Muscle of back (tissue), 11 donors: Measurements from ENCODE around the gene SND1. TPM values are rescaled to one million over a fixed set of nuclear protein-coding genes. Genes with fewer than 3 reads are reported as not detected.
A peak's percentile ranks its signal among the peaks of the same experiment; 100 is the strongest.

Source experiments
- DNase-seq, 3 donors: peaks; one replicate each; pipeline versions ENCODE4 v3.0.0 to v3.0.0-alpha.2; 2013
- polyA plus RNA-seq, 10 donors: library from polyadenylated mRNA; unstranded; fragments of 120-200 nt; gene quantifications; one replicate each; pipeline ENCODE4 v1.2.1, GENCODE V29; 2013; ENCODE audit not compliant: insufficient read length in 10 of 10

The SND1 gene
- polyA plus RNA-seq, 10 donors: 79.0 to 120 (median 98.4) TPM

DNA sequence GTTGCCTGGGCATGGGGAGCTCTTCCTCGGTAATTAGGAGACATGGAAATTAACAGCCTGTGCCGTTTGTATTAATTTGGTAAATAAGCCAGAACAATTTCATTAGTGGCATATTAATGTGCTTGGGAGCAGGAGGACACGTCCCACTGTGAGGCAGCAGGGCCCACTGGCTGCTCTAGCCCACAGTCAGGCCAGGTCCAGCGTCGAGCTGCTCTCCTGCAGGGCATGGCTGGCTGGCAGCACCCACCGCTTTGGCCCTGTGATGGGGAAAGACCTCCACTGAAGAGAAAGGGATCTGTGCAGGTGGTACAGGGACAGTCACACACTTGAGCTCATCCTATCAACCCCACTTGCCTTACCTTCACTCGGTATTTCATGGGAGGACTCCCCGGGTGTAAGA lies 416.8 kb downstream of the SND1 start:
- no peak for DNase-seq

DNA sequence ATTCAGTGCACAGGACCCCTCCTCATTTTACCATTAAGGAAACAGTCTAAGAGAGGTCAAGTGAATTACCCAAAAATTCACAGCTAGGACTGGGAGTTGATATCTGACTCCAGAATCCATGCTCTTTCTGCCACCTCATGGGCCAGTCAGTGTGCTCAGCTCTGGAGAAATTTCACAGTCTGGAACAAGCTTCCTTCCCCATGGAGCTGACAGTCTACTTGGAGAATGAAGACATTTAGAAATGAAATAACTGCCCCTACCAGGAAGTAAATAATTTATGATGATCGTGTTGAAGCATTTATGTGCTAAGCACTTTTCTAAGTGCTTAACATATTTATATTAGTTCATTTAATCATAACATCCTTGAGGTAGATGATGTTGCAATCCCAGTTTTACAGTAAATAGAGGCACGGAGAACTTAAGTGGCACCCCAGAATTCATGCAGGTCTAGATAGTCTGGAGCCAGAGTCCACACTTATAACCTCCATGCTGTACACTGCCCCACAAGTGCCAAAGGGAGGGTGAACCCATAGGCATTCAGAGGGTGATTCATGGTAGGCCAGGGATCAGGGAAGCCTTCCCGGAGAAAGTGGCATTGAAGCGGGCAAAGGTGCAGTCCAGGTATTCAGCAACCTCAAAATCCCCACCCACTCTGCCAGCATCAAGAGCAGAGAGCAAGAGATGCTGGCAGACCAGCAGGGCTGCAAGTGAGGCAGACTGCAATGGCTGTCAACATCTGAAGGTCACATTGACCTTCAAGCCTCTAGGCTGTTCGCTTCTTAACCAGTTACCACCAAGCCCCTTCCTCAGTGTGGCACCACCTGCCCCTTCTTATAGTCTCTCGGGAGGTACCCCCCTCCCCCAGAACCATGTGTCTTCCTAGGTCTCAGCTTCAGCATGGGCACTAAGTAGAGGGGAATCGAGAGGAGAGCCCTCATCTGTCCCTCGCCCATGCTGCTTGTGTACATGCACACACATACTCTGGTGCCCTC lies 417.7 kb downstream of the SND1 start:
- no peak for DNase-seq

GRCh38 chr7:128071376-128071775 lies 419.4 kb downstream of the SND1 start:
- no peak for DNase-seq

GRCh38 chr7:128071801-128072200 lies 419.8 kb downstream of the SND1 start:
- DNase-seq: no peak

GRCh38 chr7:128073671-128074310 lies 421.8 kb downstream of the SND1 start:
- no peak for DNase-seq

GRCh38 chr7:128074336-128074735 lies 422.3 kb downstream of the SND1 start:
- no peak for DNase-seq

- no peak for DNase-seq
Observed at GRCh38 chr7:128074736-128075135, 422.7 kb downstream of the SND1 start.

GRCh38 chr7:128075242-128076095 lies 423.5 kb downstream of the SND1 start:
- peak in 2 of 3 donors; percentile 22 to 51 for DNase-seq

DNA sequence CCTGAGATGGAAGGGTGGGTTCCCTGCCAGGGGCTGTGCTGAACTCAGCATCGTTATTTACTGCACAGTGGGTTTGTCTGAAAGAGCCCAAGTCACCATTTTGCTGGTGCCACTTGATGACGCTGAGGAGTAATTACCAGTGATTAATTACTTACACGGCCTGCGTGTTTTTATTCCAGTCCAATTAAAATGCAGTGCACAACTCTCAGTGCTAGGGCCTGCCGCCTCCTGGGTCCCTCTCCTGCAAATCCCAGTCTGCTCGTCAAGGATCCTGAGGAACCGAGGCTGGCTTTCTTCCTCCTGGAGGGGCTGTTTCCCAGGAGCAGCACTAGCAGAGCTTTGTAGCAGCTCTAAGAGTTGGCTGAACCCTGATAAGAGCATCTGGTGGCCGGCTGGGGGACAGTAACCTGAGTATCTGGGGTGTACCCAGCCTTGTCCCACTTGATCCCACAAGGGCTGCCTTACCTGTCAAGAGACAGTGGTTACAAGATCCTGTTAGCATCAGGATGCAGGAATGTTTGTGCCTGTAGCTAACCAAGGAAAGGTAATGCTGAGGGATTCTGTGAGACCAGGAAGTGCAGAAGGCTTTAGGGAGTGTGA lies 424.3 kb downstream of the SND1 start:
- no peak for DNase-seq

DNA sequence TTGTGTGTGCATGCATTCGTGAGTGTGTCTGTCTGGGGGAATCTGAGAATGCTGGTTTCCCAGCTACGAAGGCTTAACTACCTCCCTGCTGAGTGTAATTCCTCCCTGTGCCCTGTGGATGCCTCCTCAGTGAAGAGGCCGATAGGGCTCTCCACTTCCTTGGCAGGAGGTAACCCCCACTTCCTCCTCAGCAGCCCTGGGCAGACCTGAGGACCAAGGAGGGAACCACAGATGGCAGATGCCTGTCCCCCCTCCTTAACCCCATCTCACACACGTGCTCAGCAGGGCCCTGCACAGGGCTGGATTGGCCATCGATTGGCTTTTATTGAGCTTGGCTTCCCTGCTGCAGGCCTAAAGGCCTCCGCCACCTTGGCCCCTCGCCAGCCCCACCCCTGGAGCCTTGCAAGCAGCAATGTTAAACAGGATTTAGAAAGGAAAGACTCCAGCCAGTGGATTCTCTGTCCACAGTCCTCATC lies 424.8 kb downstream of the SND1 start:
- DNase-seq: peak in 2 of 3 donors; percentile 62 to 83

- DNase-seq: no peak
Observed at GRCh38 chr7:128078309-128078708, 426.3 kb downstream of the SND1 start.

- DNase-seq: no peak
Observed at GRCh38 chr7:128080169-128080568, 428.2 kb downstream of the SND1 start.

DNA sequence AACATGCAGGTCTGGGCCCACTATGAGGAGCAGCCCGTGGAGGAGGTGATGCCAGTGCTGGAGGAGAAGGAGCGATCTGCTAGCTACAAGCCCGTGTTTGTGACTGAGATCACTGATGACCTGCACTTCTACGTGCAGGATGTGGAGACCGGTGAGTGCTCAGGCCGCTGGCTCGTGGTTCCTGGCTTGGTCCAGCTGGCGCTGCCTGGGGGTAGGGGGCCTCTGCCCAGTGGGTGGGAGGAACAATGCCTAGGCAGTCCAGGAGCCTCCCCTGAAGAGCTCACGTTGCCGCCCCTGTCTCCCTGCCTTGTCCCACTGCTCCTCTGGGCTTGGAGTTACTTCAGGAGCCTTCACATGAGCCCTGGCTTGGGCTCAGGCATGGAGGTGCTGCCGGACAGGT lies 429.4 kb downstream of the SND1 start:
- no peak for DNase-seq

- no peak for DNase-seq
Observed at GRCh38 chr7:128081808-128082207, 429.8 kb downstream of the SND1 start.

- no peak for DNase-seq
Observed at GRCh38 chr7:128082431-128082830, 430.4 kb downstream of the SND1 start.

GRCh38 chr7:128084896-128085608 lies 433.1 kb downstream of the SND1 start:
- no peak for DNase-seq

DNA sequence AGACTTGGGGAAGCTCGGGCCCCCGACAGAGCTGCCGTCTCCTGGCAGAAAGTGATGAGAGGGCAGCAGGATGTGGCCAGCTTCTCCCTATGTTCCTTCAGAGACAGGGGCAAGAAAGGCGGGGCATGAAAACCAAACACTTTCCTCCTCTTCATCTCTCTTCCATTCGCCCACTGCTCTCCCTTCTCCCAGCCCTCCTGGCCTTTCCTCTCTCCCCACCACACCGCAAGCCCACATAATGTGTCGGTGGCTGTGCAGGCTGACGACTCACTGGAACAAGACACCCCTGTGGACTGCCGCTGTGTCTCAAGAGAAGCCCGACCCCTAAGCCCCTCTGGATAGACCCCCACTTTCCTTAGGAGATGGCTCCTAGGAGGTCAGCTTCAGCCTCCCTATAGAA lies 438.5 kb downstream of the SND1 start:
- DNase-seq: no peak

GRCh38 chr7:128091106-128091505 lies 439.1 kb downstream of the SND1 start:
- no peak for DNase-seq

DNA sequence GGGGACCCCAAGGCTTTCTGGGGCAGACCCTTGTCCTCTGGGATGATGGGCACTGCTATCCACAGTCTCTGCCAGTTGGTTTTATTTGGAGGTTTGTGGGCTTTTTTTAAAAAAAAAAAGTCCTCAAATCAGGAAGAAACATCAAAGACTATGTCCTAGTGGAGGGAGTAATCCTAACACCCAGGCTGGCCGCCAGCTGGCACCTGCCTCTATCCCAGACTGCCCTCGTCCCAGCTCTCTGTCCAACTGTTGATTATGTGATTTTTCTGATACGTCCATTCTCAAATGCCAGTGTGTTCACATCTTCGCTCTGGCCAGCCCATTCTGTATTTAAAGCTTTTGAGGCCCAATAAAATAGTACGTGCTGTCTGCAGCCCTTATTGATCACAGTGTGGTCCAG lies 440.2 kb downstream of the SND1 start:
- DNase-seq: no peak

DNA sequence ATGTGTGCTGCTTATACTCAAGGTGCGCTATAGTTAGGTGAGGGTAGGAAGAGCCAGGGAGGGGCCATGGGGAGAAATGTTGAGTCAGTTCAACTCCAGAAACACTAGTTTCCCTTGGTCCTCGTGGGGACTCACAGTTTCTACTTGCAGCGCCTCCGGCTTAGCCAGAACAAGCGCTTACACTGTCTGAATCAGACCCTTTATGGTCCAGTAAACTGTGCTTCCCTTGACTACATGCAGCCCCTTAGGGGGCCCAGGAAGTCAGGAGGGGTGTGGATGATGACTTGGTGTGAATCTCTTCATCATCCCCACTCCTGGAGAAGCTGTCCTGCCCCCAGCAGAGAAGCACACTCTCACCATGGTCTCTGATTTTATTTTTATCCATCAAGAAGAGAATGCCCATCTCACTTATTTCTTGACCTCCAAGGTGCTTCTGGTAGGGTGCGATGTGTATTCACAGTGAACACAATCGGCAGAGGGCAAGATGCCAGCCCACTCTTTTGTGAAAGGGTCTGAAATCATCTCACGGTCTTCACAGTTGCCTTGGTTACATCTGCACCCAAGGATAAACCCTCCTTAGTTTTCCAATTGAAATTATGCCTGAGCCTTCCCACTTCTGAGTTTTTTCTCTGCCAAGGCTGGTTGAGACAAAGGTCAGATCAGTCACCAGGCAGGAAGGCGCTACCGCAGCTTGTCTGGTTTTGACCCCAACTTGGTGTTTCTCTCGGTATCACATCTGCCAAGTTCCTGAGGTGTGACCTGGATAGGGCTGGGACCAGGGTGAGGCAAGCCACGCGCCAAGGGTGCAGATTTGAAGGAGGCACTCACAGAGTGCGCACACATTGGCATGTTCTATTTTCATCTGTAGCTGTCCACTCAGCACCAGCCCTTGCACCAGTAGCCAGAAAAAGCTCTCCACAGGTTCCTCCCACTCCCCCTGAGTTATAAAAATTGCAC lies 441.9 kb downstream of the SND1 start:
- no peak for DNase-seq
